Stimulated activated naive CD4-positive, alpha-beta T cell treated with Interleukin-2 at 50 U/mL for 16 hours (primary cell): ENCODE data around the gene LDLRAD4.

Source experiments
- DNase-seq: peaks from one replicate; lab custom pipeline; 2025; lab: John Stamatoyannopoulos, UW

The LDLRAD4 gene

GRCh38 chr18:13551305-13551603, 332.7 kb downstream of the LDLRAD4 start:
- DNase-seq, result no peak

GRCh38 chr18:13551841-13552733, 333.5 kb downstream of the LDLRAD4 start:
- no peak for DNase-seq

GRCh38 chr18:13553449-13553848, 334.9 kb downstream of the LDLRAD4 start:
- DNase-seq, result no peak

GRCh38 chr18:13555192-13555591, 336.6 kb downstream of the LDLRAD4 start:
- no peak for DNase-seq

- DNase-seq, result no peak
These were observed 337.3 kb downstream of the LDLRAD4 start for GRCh38 chr18:13555865-13556264.

- no peak for DNase-seq
These were observed 337.9 kb downstream of the LDLRAD4 start for GRCh38 chr18:13556502-13556901.

- DNase-seq, result peak; percentile 4
These were observed 339.6 kb downstream of the LDLRAD4 start for GRCh38 chr18:13558124-13558523.

GRCh38 chr18:13558790-13559189, 340.2 kb downstream of the LDLRAD4 start:
- no peak for DNase-seq

- no peak for DNase-seq
These were observed 341.2 kb downstream of the LDLRAD4 start for GRCh38 chr18:13559754-13560153.

- DNase-seq, result no peak
These were observed 341.7 kb downstream of the LDLRAD4 start for GRCh38 chr18:13560306-13560705.

- peak; percentile 90 for DNase-seq
These were observed 344.0 kb downstream of the LDLRAD4 start for GRCh38 chr18:13562494-13563029.

GRCh38 chr18:13563390-13563805, 344.8 kb downstream of the LDLRAD4 start:
- DNase-seq, result no peak

GRCh38 chr18:13564579-13564978, 346.0 kb downstream of the LDLRAD4 start:
- no peak for DNase-seq

- DNase-seq, result no peak
These were observed 346.7 kb downstream of the LDLRAD4 start for GRCh38 chr18:13565228-13565627.

GRCh38 chr18:13566941-13567746, 348.6 kb downstream of the LDLRAD4 start:
- DNase-seq, result peak; percentile 16

GRCh38 chr18:13568443-13569392, 350.2 kb downstream of the LDLRAD4 start:
- peak; percentile 51 for DNase-seq

GRCh38 chr18:13570216-13570615, 351.7 kb downstream of the LDLRAD4 start:
- no peak for DNase-seq

- no peak for DNase-seq
These were observed 352.4 kb downstream of the LDLRAD4 start for GRCh38 chr18:13570856-13571495.

- DNase-seq, result no peak
These were observed 353.6 kb downstream of the LDLRAD4 start for GRCh38 chr18:13572148-13572547.

- no peak for DNase-seq
These were observed 354.2 kb downstream of the LDLRAD4 start for GRCh38 chr18:13572721-13573120.

- DNase-seq, result no peak
These were observed 355.2 kb downstream of the LDLRAD4 start for GRCh38 chr18:13573750-13574149.
